ENCODE results near the gene RPS15.

RPS15 gene

DNA sequence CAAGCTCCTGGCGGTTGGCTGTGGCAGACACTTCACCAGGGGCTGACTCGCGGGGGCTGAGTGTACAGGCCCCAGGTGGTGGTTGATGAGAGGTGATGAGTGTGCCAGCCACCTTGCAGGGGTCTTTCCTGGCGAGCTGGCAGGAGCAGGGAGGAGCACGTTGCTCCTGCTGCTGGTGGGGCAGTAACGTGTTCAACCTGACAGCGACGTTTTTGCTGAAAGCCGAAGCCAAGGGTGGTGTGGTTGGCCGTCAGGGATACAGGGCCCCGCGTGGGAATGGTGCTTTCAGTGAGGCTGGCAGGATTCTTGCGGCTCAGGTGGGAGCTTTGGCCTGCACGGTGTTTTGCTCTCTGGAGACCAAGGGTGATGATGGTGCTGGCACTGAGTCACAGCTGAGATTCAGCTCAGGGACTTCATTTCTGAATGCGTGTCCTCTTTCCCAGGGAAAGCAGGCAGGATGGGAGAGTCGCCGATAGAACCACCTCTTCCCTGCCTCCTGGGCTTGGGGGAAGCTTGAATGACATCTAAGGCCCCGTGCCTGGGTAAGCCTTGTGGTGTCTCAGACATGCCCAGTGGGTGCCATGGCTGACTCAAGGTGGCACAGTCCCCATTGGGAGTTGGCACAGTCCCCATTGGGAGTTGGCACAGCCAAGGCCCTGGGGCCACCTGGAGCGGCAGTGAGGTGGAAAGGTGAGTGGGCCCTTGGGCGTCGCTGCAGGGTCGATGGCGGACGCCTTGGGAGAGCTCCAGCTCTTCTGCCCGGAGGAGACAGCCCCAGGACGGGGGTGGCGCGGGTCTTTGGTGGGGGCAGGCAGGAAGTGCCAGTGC, 22.0 kb upstream of the RPS15 start:
- peak overlapping the region; percentile 50 for H3K27ac ChIP-seq (replicated peaks)
- TF ChIP-seq, protein P1, sequence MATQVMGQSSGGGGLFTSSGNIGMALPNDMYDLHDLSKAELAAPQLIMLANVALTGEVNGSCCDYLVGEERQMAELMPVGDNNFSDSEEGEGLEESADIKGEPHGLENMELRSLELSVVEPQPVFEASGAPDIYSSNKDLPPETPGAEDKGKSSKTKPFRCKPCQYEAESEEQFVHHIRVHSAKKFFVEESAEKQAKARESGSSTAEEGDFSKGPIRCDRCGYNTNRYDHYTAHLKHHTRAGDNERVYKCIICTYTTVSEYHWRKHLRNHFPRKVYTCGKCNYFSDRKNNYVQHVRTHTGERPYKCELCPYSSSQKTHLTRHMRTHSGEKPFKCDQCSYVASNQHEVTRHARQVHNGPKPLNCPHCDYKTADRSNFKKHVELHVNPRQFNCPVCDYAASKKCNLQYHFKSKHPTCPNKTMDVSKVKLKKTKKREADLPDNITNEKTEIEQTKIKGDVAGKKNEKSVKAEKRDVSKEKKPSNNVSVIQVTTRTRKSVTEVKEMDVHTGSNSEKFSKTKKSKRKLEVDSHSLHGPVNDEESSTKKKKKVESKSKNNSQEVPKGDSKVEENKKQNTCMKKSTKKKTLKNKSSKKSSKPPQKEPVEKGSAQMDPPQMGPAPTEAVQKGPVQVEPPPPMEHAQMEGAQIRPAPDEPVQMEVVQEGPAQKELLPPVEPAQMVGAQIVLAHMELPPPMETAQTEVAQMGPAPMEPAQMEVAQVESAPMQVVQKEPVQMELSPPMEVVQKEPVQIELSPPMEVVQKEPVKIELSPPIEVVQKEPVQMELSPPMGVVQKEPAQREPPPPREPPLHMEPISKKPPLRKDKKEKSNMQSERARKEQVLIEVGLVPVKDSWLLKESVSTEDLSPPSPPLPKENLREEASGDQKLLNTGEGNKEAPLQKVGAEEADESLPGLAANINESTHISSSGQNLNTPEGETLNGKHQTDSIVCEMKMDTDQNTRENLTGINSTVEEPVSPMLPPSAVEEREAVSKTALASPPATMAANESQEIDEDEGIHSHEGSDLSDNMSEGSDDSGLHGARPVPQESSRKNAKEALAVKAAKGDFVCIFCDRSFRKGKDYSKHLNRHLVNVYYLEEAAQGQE (IDR thresholded peaks at IDR 0.05; ENCODE audit: insufficient replicate concordance, low read depth): no peak
- no peak for TF ChIP-seq GABPA (IDR thresholded peaks at IDR 0.05; ENCODE audit: low read depth)
- no peak for TF ChIP-seq POLR2AphosphoS5 (IDR thresholded peaks at IDR 0.05; ENCODE audit: low read depth)
- no peak for TF ChIP-seq SPI1 (IDR thresholded peaks at IDR 0.05; ENCODE audit: borderline replicate concordance, low read depth)
- TF ChIP-seq, protein P2, sequence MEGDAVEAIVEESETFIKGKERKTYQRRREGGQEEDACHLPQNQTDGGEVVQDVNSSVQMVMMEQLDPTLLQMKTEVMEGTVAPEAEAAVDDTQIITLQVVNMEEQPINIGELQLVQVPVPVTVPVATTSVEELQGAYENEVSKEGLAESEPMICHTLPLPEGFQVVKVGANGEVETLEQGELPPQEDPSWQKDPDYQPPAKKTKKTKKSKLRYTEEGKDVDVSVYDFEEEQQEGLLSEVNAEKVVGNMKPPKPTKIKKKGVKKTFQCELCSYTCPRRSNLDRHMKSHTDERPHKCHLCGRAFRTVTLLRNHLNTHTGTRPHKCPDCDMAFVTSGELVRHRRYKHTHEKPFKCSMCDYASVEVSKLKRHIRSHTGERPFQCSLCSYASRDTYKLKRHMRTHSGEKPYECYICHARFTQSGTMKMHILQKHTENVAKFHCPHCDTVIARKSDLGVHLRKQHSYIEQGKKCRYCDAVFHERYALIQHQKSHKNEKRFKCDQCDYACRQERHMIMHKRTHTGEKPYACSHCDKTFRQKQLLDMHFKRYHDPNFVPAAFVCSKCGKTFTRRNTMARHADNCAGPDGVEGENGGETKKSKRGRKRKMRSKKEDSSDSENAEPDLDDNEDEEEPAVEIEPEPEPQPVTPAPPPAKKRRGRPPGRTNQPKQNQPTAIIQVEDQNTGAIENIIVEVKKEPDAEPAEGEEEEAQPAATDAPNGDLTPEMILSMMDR (IDR thresholded peaks at IDR 0.05; ENCODE audit: insufficient read depth, low read length): no peak
- no peak overlapping the region for H3K4me3 ChIP-seq (replicated peaks; ENCODE audit: insufficient read depth, low read length)
- no peak for DNase-seq (ENCODE audit: low read depth in 1 of 2, low spot score in 1 of 2)
- no peaks in the 10 kb centered on the region for H3K27me3 ChIP-seq (ENCODE audit: insufficient read depth, poor library complexity, severe bottlenecking)

DNA sequence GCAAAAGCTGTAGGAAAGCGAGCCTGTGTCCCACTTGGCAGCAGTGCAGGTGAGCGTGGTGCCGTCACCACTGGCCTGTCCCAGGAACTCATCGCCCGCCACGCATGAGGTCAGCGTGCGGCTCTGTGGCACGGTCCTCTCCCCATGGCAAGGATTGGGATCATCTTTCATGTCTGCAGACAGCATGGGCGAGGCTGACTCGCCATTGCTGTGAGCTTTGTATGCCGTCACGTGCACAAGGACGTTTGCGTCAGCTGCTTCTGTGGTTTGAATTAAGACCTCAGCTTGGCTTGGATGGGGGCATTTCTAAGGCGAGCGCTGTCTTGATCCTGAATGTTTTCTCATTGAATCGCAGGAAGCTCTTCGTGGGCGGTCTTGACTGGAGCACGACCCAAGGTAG, 21.1 kb upstream of the RPS15 start:
- DNase-seq (ENCODE audit: low read depth in 1 of 2, low spot score in 1 of 2): no peak
- TF ChIP-seq, protein P2 (IDR thresholded peaks at IDR 0.05; ENCODE audit: insufficient read depth, low read length): no peak
- TF ChIP-seq GABPA (IDR thresholded peaks at IDR 0.05; ENCODE audit: low read depth) (no peak), POLR2AphosphoS5 (IDR thresholded peaks at IDR 0.05; ENCODE audit: low read depth) (no peak), SPI1 (IDR thresholded peaks at IDR 0.05; ENCODE audit: borderline replicate concordance, low read depth) (no peak)
- TF ChIP-seq, protein P1 (IDR thresholded peaks at IDR 0.05; ENCODE audit: insufficient replicate concordance, low read depth): no peak
- no peak overlapping the region for H3K4me3 ChIP-seq (replicated peaks; ENCODE audit: insufficient read depth, low read length)
- H3K27me3 ChIP-seq (ENCODE audit: insufficient read depth, poor library complexity, severe bottlenecking): no peaks in the 10 kb centered on the region
- H3K27ac ChIP-seq (replicated peaks): no peak overlapping the region

DNA sequence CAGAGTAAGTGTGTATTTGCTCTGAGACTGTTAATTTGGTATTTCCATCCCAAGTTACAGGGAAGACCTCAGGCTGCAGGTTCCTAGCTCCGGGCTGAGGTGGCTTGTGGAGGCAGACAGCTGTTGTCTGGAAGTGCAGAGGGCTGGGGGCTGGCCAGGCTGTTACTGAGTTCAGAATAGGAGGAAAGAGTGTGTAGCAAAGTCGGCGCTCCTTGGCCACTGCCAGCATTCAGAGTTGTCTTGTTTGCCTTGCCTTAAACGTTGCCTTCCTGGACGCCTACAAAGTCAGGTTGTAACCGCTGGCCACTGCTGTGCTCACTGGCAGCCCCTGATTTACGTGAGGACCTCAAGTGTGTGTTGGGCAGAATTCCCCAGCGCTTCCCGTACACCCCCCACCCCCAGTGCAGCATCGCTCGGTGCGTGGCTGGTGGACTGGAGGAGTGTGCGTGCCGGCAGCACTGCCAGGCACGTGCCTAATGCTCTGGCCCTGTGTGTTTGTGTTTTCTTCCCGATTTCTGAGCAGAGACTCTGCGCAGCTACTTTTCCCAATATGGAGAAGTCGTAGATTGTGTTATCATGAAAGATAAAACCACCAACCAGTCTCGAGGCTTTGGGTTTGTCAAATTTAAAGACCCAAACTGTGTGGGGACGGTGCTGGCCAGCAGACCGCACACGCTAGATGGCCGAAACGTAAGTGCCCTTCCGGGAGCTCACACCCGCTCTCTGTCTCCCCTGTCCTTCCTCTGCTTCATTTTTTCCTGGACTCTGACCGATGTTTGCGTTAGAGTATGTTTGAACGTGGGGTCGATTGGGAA, 20.3 kb upstream of the RPS15 start:
- no peak for TF ChIP-seq POLR2AphosphoS5 (IDR thresholded peaks at IDR 0.05; ENCODE audit: low read depth)
- TF ChIP-seq, protein P1 (IDR thresholded peaks at IDR 0.05; ENCODE audit: insufficient replicate concordance, low read depth): no peak
- TF ChIP-seq, protein P2 (IDR thresholded peaks at IDR 0.05; ENCODE audit: insufficient read depth, low read length): no peak
- no peak for TF ChIP-seq GABPA (IDR thresholded peaks at IDR 0.05; ENCODE audit: low read depth)
- TF ChIP-seq SPI1 (IDR thresholded peaks at IDR 0.05; ENCODE audit: borderline replicate concordance, low read depth): no peak
- H3K27me3 ChIP-seq (ENCODE audit: insufficient read depth, poor library complexity, severe bottlenecking): no peaks in the 10 kb centered on the region
- no peak overlapping the region for H3K27ac ChIP-seq (replicated peaks)
- no peak for DNase-seq (ENCODE audit: low read depth in 1 of 2, low spot score in 1 of 2)
- H3K4me3 ChIP-seq (replicated peaks; ENCODE audit: insufficient read depth, low read length): no peak overlapping the region

All from HL-60 (cell line).